T-cell (primary cell): Measurements from ENCODE around the gene C2orf42. TPM values are rescaled to one million over a fixed set of nuclear protein-coding genes. Genes with fewer than 3 reads are reported as not detected.
"Not testable (repeated sequence)": the region's sequence is repeated elsewhere in the genome, so short reads cannot be mapped to it uniquely, and the experiment has no call there.

ENCODE experiments used
- ATAC-seq, 4 experiments: fragments of 200-7000 bp in 3 of 4; fragments of 150-1000 bp in 1 of 4; cut with Tn5 transposase; replicated peaks in 1 of 4; 1 replicate in 3 of 4; 2 replicates in 1 of 4; pipeline ENCODE4 v1.10.0; 2021; ENCODE audit warnings: moderate library complexity in 3 of 4, mild to moderate bottlenecking in 2 of 4, moderate number of reproducible peaks in 1 of 4
- CTCF ChIA-PET, 2 donors: fragments of 300-600 bp; sonication (Branson Sonifier 250); formaldehyde crosslinking; loops; one replicate each; lab custom pipeline; 2022; ENCODE audit warnings: antibody characterized with exemption in 2 of 2; lab: Charles Lee
- POLR2A ChIA-PET, 2 donors: fragments of 300-600 bp; sonication (Branson Sonifier 250); formaldehyde crosslinking; loops; one replicate each; lab custom pipeline; 2022; ENCODE audit warnings: antibody characterized with exemption in 2 of 2; lab: Charles Lee
- DNase-seq, 35 experiments: peaks; one replicate each; pipeline versions ENCODE4 v3.0.0 to v3.0.0-alpha.2; 2013 to 2023
- H3K27ac ChIP-seq: one replicate; pipeline ENCODE4 v1.5.1; 2013; ENCODE audit warnings: low read length
- H3K27me3 ChIP-seq, 2 experiments: replicated peaks in 1 of 2; 1 replicate in 1 of 2; 2 replicates in 1 of 2; pipeline versions ENCODE4 v1.6.1 to v1.7.0; 2013; ENCODE audit warnings: low read length in 1 of 2, mixed read lengths in 1 of 2; ENCODE audit not compliant: control insufficient read depth in 2 of 2, insufficient read depth in 2 of 2; ENCODE audit errors: extremely low read depth in 1 of 2
- H3K36me3 ChIP-seq, 2 donors: 1 replicate in 1 of 2; 2 replicates in 1 of 2; pipeline versions ENCODE4 v1.6.1 to v1.7.0; 2013; ENCODE audit warnings: low read length in 1 of 2; ENCODE audit not compliant: control insufficient read depth in 2 of 2, insufficient read depth in 1 of 2; ENCODE audit errors: extremely low read depth in 1 of 2
- H3K4me1 ChIP-seq, 2 experiments: 1 replicate in 1 of 2; 2 replicates in 1 of 2; pipeline versions ENCODE4 v1.6.1 to v1.7.0; 2013; ENCODE audit warnings: low read length in 2 of 2, mixed read lengths in 1 of 2; ENCODE audit not compliant: insufficient read depth in 2 of 2, control insufficient read depth in 1 of 2; ENCODE audit errors: extremely low read depth in 1 of 2
- H3K4me3 ChIP-seq, 2 donors: 1 replicate in 1 of 2; 2 replicates in 1 of 2; pipeline versions ENCODE4 v1.5.1 to v1.7.0; 2013; ENCODE audit warnings: mild to moderate bottlenecking in 2 of 2, low read length in 1 of 2, moderate library complexity in 1 of 2; ENCODE audit not compliant: control insufficient read depth in 1 of 2; ENCODE audit errors: extremely low read depth in 1 of 2
- H3K9me3 ChIP-seq: 2 replicates; pipeline ENCODE4 v1.7.0; 2013
- H3K27ac Mint-ChIP-seq, 2 donors: one replicate each; pipeline ENCODE4 v1.8.0; 2020 to 2021; ENCODE audit warnings: mild to moderate bottlenecking in 2 of 2, mixed read lengths in 2 of 2
- H3K27me3 Mint-ChIP-seq, 2 donors: one replicate each; pipeline ENCODE4 v1.8.0; 2021 to 2022; ENCODE audit warnings: mixed read lengths in 2 of 2
- H3K36me3 Mint-ChIP-seq: one replicate; pipeline ENCODE4 v1.8.0; 2021; ENCODE audit warnings: mixed read lengths
- H3K4me1 Mint-ChIP-seq, 3 donors: one replicate each; pipeline ENCODE4 v1.8.0; 2020 to 2022; ENCODE audit warnings: mixed read lengths in 3 of 3, mild to moderate bottlenecking in 1 of 3
- H3K4me3 Mint-ChIP-seq, 3 donors: one replicate each; pipeline ENCODE4 v1.8.0; 2020 to 2022; ENCODE audit warnings: mild to moderate bottlenecking in 3 of 3, mixed read lengths in 3 of 3, moderate library complexity in 3 of 3
- H3K9me3 Mint-ChIP-seq, 3 donors: one replicate each; pipeline ENCODE4 v1.8.0; 2020 to 2022; ENCODE audit warnings: mixed read lengths in 3 of 3
- WGBS: methylation state at CpG from one replicate; pipeline ENCODE4 v1.1.5; 2013; ENCODE audit warnings: missing lambda C conversion rate; ENCODE audit not compliant: insufficient coverage; 5-methylcytosine and 5-hydroxymethylcytosine counted together
- total RNA-seq, 35 experiments: library from RNA in 6 of 35; stranded (reverse) in 6 of 35; fragments of 120-200 nt in 1 of 35; gene quantifications; one replicate each; pipeline versions ENCODE4 v1.2.1 to v1.2.4 and lab custom pipeline; 2013 to 2026

Gene C2orf42
- total RNA-seq, 5 donors from 2014 or later (not counting 1 experiment from before 2014, with no cell fraction given): 23.3 to 45.9 (median 39.1) TPM

GRCh38 chr2:70132244-70133126, 58.3 kb downstream of the C2orf42 start:
- ChIA-PET POLR2A (interaction anchor here (0.6 to 3.1 kb wide), 10 partner anchors 8 to 244 kb away, joined by 3 to 18 read pairs (median 4); partner anchors contain the start of gene MXD1 (in 1 of the 2)), CTCF (interaction anchor here in 1 of 2 donors (0.6 to 2.8 kb wide), 10 partner anchors 8 to 47 kb away, joined by 3 to 15 read pairs (median 4); no protein-coding TSS in a partner anchor)
- WGBS: 0% methylated on average over 3 of the region's 8 CpGs
- H3K9me3 Mint-ChIP-seq: peaks cover 0 to under 1% (median 0%) of the 10 kb centered on the region in 3 donors
- H3K4me3 ChIP-seq: peak overlapping the region; percentile 42 to 64
- peaks cover 85 to 88% (median 85%) of the 10 kb centered on the region in 3 donors for H3K4me1 Mint-ChIP-seq
- H3K27me3 Mint-ChIP-seq: no peaks in the 10 kb centered on the region
- peaks cover 57 to 87% of the 10 kb centered on the region in 2 experiments for H3K4me1 ChIP-seq
- peak overlapping the region; percentile 99 to 100 for H3K27ac Mint-ChIP-seq
- H3K27me3 ChIP-seq: no peaks in the 10 kb centered on the region
- peak overlapping the region; percentile 89 for H3K27ac ChIP-seq
- peak overlapping the region; percentile 82 to 89 (median 83) for H3K4me3 Mint-ChIP-seq
- no peaks in the 10 kb centered on the region for H3K9me3 ChIP-seq
- H3K36me3 Mint-ChIP-seq: no peaks in the 10 kb centered on the region
- H3K36me3 ChIP-seq: no peaks in the 10 kb centered on the region
- ATAC-seq: peak; percentile 57 to 75 (median 74)
- DNase-seq: peak in 27 of 35 experiments; percentile 23 to 73 (median 42)

- 51% methylated on average over 11 of the region's 17 CpGs for WGBS
- not testable (repeated sequence) for H3K36me3 Mint-ChIP-seq, H3K9me3 ChIP-seq, H3K9me3 Mint-ChIP-seq, H3K27me3 ChIP-seq, H3K36me3 ChIP-seq, H3K27me3 Mint-ChIP-seq, ATAC-seq
- Mint-ChIP-seq H3K4me1 (peaks cover 84 to 88% (median 88%) of the 10 kb centered on the region in 3 donors), H3K4me3 (peak overlapping the region; percentile 69 to 89 (median 83)), H3K27ac (peak overlapping the region; percentile 99 to 100)
- H3K4me3 ChIP-seq: peak overlapping the region; percentile 42 to 64
- CTCF ChIA-PET: interaction anchor here (0.6 to 2.8 kb wide), 5 partner anchors 7 to 504 kb away, joined by 3 to 15 read pairs (median 4); no protein-coding TSS in a partner anchor
- peaks cover 58 to 86% of the 10 kb centered on the region in 2 experiments for H3K4me1 ChIP-seq
- H3K27ac ChIP-seq: peak overlapping the region; percentile 89
- peak in 1 of 35 experiments; percentile 56 for DNase-seq
- POLR2A ChIA-PET: interaction anchor here (1.0 to 3.1 kb wide), 3 partner anchors 10 to 47 kb away, joined by 3 to 18 read pairs (median 4); no protein-coding TSS in a partner anchor
These were observed 59.3 kb downstream of the C2orf42 start for GRCh38 chr2:70131344-70132143.

DNA sequence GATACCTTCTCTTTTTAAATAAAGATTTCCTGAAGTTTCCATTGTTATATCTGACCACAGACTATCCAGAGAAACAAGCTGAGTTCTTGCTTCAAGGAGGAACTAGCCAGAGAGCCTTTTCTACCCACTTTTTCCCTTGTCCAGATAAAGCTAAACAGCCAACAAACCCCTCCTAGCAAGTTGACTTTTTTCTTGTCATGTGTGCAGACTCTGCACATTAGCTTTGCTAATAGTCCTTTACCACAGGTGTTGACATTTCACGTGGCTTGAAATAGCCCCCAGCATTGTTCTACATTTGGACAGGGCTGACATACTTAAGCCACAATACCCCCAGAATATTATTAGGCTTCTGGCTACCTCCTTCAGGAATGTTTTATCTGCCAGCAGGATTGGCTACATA, 62.8 kb downstream of the C2orf42 start:
- Mint-ChIP-seq H3K4me1 (peaks cover 79 to 88% (median 84%) of the 10 kb centered on the region in 3 donors), H3K4me3 (peak overlapping the region in 1 of 3 donors; percentile 98), H3K9me3 (no peaks in the 10 kb centered on the region), H3K36me3 (no peaks in the 10 kb centered on the region), H3K27me3 (no peaks in the 10 kb centered on the region), H3K27ac (peak overlapping the region; percentile 80 to 84)
- Histone ChIP-seq H3K4me1 (peaks cover 50 to 81% of the 10 kb centered on the region in 2 experiments), H3K4me3 (no peak overlapping the region), H3K9me3 (no peaks in the 10 kb centered on the region), H3K27me3 (no peaks in the 10 kb centered on the region), H3K27ac (peak overlapping the region; percentile 2), H3K36me3 (no peaks in the 10 kb centered on the region)
- no CpG with 5 or more reads among the region's 1 CpG for WGBS
- no peak for DNase-seq
- ChIA-PET POLR2A (interaction anchor here in 1 of 2 donors (0.6 kb wide), 2 partner anchors 44 to 214 kb away, joined by 3 read pairs; no protein-coding TSS in a partner anchor), CTCF (interaction anchor here in 1 of 2 donors (0.6 to 0.9 kb wide), 2 partner anchors 10 to 17 kb away, joined by 3 read pairs; no protein-coding TSS in a partner anchor)
- no peak for ATAC-seq

DNA sequence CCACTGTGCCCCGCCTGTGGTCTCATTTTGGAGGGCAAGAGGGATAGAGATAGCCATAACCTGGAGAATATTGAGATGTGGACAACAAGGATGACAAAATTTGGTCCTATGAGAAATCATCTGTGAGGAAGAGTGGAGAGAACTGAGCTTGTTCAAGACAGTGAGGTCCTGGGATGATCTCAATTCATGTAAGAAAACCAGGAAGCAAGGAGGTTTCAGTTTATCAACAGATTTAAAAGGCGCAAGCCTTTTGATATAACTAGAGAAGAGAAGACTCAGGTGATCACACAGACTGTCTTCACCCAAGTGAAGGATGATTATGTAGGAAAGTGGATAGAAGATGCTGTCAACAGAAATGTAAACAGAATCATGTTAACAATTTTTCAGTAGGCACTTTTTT, 64.4 kb downstream of the C2orf42 start:
- peak overlapping the region; percentile 90 to 98 (median 95) for H3K4me3 Mint-ChIP-seq
- peak overlapping the region; percentile 98 for H3K27ac ChIP-seq
- POLR2A ChIA-PET: interaction anchor here (1.0 to 3.7 kb wide), 2 partner anchors 8 to 9 kb away, joined by 4 to 15 read pairs; no protein-coding TSS in a partner anchor

DNA sequence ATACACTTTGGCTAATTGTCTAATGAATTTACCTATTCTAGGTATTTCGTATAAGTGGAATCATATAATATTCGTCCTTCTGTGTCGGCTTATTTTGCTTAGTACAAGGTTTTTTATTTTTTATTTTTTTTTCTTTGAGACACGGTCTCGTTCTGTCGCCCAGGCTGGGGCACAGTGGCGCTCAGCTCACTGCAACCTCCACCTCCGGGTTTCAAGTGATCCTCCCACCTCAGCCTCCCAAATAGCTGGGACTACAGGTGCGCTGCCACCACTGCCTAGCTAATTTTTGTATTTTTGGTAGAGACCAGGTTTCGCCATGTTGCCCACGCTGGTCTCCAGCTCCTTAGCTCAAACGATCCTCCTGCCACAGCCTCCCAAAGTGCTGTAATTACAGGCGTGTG, 65.3 kb downstream of the C2orf42 start:
- POLR2A ChIA-PET: interaction anchor here (0.6 to 3.7 kb wide), 13 partner anchors 8 to 211 kb away, joined by 3 to 18 read pairs (median 6); partner anchors contain the start of genes C2orf42 (in 1 of the 2) and MXD1 (in 1 of the 2)
- CTCF ChIA-PET: interaction anchor here (0.6 to 2.6 kb wide), 7 partner anchors 11 to 64 kb away, joined by 4 to 20 read pairs (median 7); no protein-coding TSS in a partner anchor
- H3K36me3 ChIP-seq: no peaks in the 10 kb centered on the region
- H3K4me3 Mint-ChIP-seq: peak overlapping the region; percentile 90 to 98 (median 95)
- no peaks in the 10 kb centered on the region for H3K36me3 Mint-ChIP-seq
- peak overlapping the region; percentile 98 for H3K27ac ChIP-seq
- WGBS: 30% methylated on average over 2 of the region's 13 CpGs
- H3K9me3 ChIP-seq: no peaks in the 10 kb centered on the region
- no peaks in the 10 kb centered on the region for H3K9me3 Mint-ChIP-seq
- no peaks in the 10 kb centered on the region for H3K27me3 Mint-ChIP-seq
- H3K4me3 ChIP-seq: peak overlapping the region in 1 of 2 donors; percentile 78
- ATAC-seq (no peak), DNase-seq (peak in 1 of 35 experiments; percentile 18)
- no peaks in the 10 kb centered on the region for H3K27me3 ChIP-seq
- peaks cover 38 to 72% of the 10 kb centered on the region in 2 experiments for H3K4me1 ChIP-seq
- peak overlapping the region; percentile 100 for H3K27ac Mint-ChIP-seq
- peaks cover 76 to 88% (median 85%) of the 10 kb centered on the region in 3 donors for H3K4me1 Mint-ChIP-seq

More for the DNA sequence above, 64.4 kb downstream of the C2orf42 start:
- no peaks in the 10 kb centered on the region for H3K27me3 Mint-ChIP-seq
- H3K9me3 ChIP-seq: no peaks in the 10 kb centered on the region
- H3K36me3 Mint-ChIP-seq: no peaks in the 10 kb centered on the region
- peaks cover 42 to 81% of the 10 kb centered on the region in 2 experiments for H3K4me1 ChIP-seq
- H3K27me3 ChIP-seq: no peaks in the 10 kb centered on the region
- no peaks in the 10 kb centered on the region for H3K36me3 ChIP-seq
- H3K9me3 Mint-ChIP-seq: no peaks in the 10 kb centered on the region
- H3K27ac Mint-ChIP-seq: peak overlapping the region; percentile 100
- DNase-seq: no peak
- no peak overlapping the region for H3K4me3 ChIP-seq
- CTCF ChIA-PET: interaction anchor here in 1 of 2 donors (1.2 to 1.4 kb wide), 2 partner anchors 10 to 57 kb away, joined by 4 to 5 read pairs; no protein-coding TSS in a partner anchor
- no peak for ATAC-seq
- 85% methylated on average over 2 of the region's 2 CpGs for WGBS
- peaks cover 80 to 88% (median 84%) of the 10 kb centered on the region in 3 donors for H3K4me1 Mint-ChIP-seq
